Lower lobe of right lung (tissue), 2 donors: ENCODE results near the gene RABGGTA. TPM values are rescaled to one million over a fixed set of nuclear protein-coding genes. Genes with fewer than 3 reads are reported as not detected.

Experiments used
- ATAC-seq, 2 donors: fragments of 200-7000 bp; cut with Tn5 transposase; one replicate each; pipeline ENCODE4 v1.9.1; 2020 to 2022; ENCODE audit warnings: mild to moderate bottlenecking in 2 of 2, moderate library complexity in 2 of 2
- DNase-seq: peaks from one replicate; pipeline ENCODE4 v3.0.0-alpha.2; 2020
- H3K27ac ChIP-seq: fragments of 200-600 bp; one replicate; pipeline ENCODE4 v1.8.0; 2022
- H3K27me3 ChIP-seq: fragments of 200-600 bp; one replicate; pipeline ENCODE4 v1.8.0; 2022; ENCODE audit warnings: low read depth
- H3K36me3 ChIP-seq: fragments of 200-600 bp; one replicate; pipeline ENCODE4 v1.8.0; 2022; ENCODE audit warnings: mild to moderate bottlenecking
- H3K4me1 ChIP-seq: fragments of 200-600 bp; one replicate; pipeline ENCODE4 v1.8.0; 2022
- H3K4me3 ChIP-seq: fragments of 200-600 bp; one replicate; pipeline ENCODE4 v1.8.0; 2022; ENCODE audit warnings: mild to moderate bottlenecking
- H3K9me3 ChIP-seq: fragments of 200-600 bp; one replicate; pipeline ENCODE4 v1.8.0; 2022
- CTCF ChIP-seq: fragments of 200-600 bp; IDR thresholded peaks from one replicate; pipeline ENCODE4 v1.8.0; 2022; ENCODE audit warnings: antibody characterized with exemption, mild to moderate bottlenecking
- intact Hi-C: fragments of 100-400 bp; cut with DNase I; formaldehyde crosslinking; loops from one replicate; pipeline ENCODE4 v1.11.0; 2022
- total RNA-seq: library from RNA; stranded (reverse); fragmentation: NEBNext Ultra II Directional; extraction: Animal tissue kit (Norgen Biotek cat#: 25700); gene quantifications from one replicate; pipeline ENCODE4 v1.2.1, GENCODE V29; 2021
- donor health status: DM: no; HTN: yes; CAD: no; lungs with severe emphysema.

Gene RABGGTA
- total RNA-seq, 1 donor from 2014 or later, result 50.4 TPM

- no peaks in the 10 kb centered on the region for H3K9me3 ChIP-seq
- ATAC-seq (no peak), DNase-seq (no peak)
- H3K27me3 ChIP-seq, result no peaks in the 10 kb centered on the region
- H3K27ac ChIP-seq, result no peak overlapping the region
- H3K4me1 ChIP-seq, result peaks cover 31% of the 10 kb centered on the region
- no peak overlapping the region for H3K4me3 ChIP-seq
- intact Hi-C loops, result no loop called here
- H3K36me3 ChIP-seq, result peaks cover 54% of the 10 kb centered on the region
- no peak for TF ChIP-seq CTCF
Measured at GRCh38 chr14:24269368-24269767, 2.0 kb downstream of the RABGGTA start.

GRCh38 chr14:24268225-24268624 is 3.2 kb downstream of the RABGGTA start:
- TF ChIP-seq CTCF, result no peak
- intact Hi-C loops, result no loop called here
- peaks cover 20% of the 10 kb centered on the region for H3K4me1 ChIP-seq
- DNase-seq, result no peak
- H3K27me3 ChIP-seq, result no peaks in the 10 kb centered on the region
- ATAC-seq, result no peak
- H3K9me3 ChIP-seq, result no peaks in the 10 kb centered on the region
- H3K36me3 ChIP-seq, result peaks cover 64% of the 10 kb centered on the region
- H3K4me3 ChIP-seq, result no peak overlapping the region
- H3K27ac ChIP-seq, result no peak overlapping the region

- intact Hi-C loops, result no loop called here
- no peak for TF ChIP-seq CTCF
- no peak for DNase-seq
- H3K27me3 ChIP-seq, result no peaks in the 10 kb centered on the region
- ATAC-seq, result no peak
- H3K36me3 ChIP-seq, result peaks cover 64% of the 10 kb centered on the region
- H3K4me1 ChIP-seq, result peaks cover 13% of the 10 kb centered on the region
- no peak overlapping the region for H3K4me3 ChIP-seq
- H3K9me3 ChIP-seq, result no peaks in the 10 kb centered on the region
- no peak overlapping the region for H3K27ac ChIP-seq
Measured at GRCh38 chr14:24267516-24267915, 3.9 kb downstream of the RABGGTA start.

GRCh38 chr14:24266344-24267244 is 4.8 kb downstream of the RABGGTA start:
- H3K9me3 ChIP-seq, result no peaks in the 10 kb centered on the region
- ATAC-seq, result no peak
- no peaks in the 10 kb centered on the region for H3K27me3 ChIP-seq
- intact Hi-C loops, result no loop called here
- peaks cover 4% of the 10 kb centered on the region for H3K4me1 ChIP-seq
- no peak for DNase-seq
- no peak for TF ChIP-seq CTCF
- peaks cover 64% of the 10 kb centered on the region for H3K36me3 ChIP-seq
- no peak overlapping the region for H3K4me3 ChIP-seq
- no peak overlapping the region for H3K27ac ChIP-seq

- no peaks in the 10 kb centered on the region for H3K27me3 ChIP-seq
- DNase-seq (no peak), ATAC-seq (no peak)
- intact Hi-C loops, result no loop called here
- no peak overlapping the region for H3K4me3 ChIP-seq
- peaks cover 54% of the 10 kb centered on the region for H3K36me3 ChIP-seq
- no peak overlapping the region for H3K27ac ChIP-seq
- TF ChIP-seq CTCF, result no peak
- peaks cover 5% of the 10 kb centered on the region for H3K4me1 ChIP-seq
- no peaks in the 10 kb centered on the region for H3K9me3 ChIP-seq
Measured at GRCh38 chr14:24264298-24264697, 7.1 kb downstream of the RABGGTA start.
